Stimulated activated naive B cell treated with anti-CD40 and anti-IgM and Interleukin-4, amounts not matched to agents 10 μg/mL and 1 μg/mL and 100 μg/mL, for 72 hours (primary cell): ENCODE results near the gene DCAF17.
"Not testable (repeated sequence)": the region's sequence is repeated elsewhere in the genome, so short reads cannot be mapped to it uniquely, and the experiment has no call there.

Source experiments
- ATAC-seq, 2 donors: fragments of 150-1000 bp; cut with Tn5 transposase; replicated peaks; 2 replicates each; pipeline ENCODE4 v1.10.0; 2021; ENCODE audit warnings: moderate library complexity in 1 of 2
- DNase-seq: peaks from one replicate; pipeline ENCODE4 v3.0.0; 2021
- H3K27ac Mint-ChIP-seq: one replicate; pipeline ENCODE4 v1.8.0; 2022; ENCODE audit warnings: mild to moderate bottlenecking, mixed read lengths
- H3K27me3 Mint-ChIP-seq, 2 donors: one replicate each; pipeline ENCODE4 v1.8.0; 2022; ENCODE audit warnings: mixed read lengths in 2 of 2
- H3K36me3 Mint-ChIP-seq, 2 donors: one replicate each; pipeline ENCODE4 v1.8.0; 2022; ENCODE audit warnings: mixed read lengths in 2 of 2, mild to moderate bottlenecking in 1 of 2
- H3K4me1 Mint-ChIP-seq, 2 donors: one replicate each; pipeline ENCODE4 v1.8.0; 2022; ENCODE audit warnings: mixed read lengths in 2 of 2, mild to moderate bottlenecking in 1 of 2
- H3K4me3 Mint-ChIP-seq, 2 donors: one replicate each; pipeline ENCODE4 v1.8.0; 2022; ENCODE audit warnings: mild to moderate bottlenecking in 2 of 2, mixed read lengths in 2 of 2, moderate library complexity in 1 of 2
- H3K9me3 Mint-ChIP-seq, 2 donors: one replicate each; pipeline ENCODE4 v1.8.0; 2022; ENCODE audit warnings: mixed read lengths in 2 of 2, mild to moderate bottlenecking in 1 of 2

The DCAF17 gene

DNA sequence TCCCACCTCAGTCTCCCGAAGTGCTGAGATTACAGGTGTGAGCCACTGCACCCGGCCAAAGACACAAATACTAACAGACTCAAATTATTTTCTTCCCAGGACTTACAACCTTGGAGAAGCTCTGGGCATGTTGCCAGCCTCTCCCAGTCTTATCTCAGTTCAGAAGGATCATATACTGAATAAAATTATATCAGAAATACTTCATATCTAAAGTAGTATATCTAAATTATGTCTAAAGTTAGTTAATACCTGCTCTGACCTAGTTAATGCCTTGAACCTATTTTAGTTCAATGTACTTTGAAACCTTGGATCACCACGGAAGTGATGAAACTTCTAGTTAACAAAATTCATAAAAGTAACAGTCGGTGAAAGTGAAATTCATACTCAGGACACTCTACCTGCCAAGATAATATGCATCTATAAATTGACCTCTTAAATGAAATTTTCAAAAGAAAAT is 53.8 kb downstream of the DCAF17 start:
- ATAC-seq, result no peak
- H3K4me3 Mint-ChIP-seq, result no peak overlapping the region
- H3K27ac Mint-ChIP-seq, result no peak overlapping the region

DNA sequence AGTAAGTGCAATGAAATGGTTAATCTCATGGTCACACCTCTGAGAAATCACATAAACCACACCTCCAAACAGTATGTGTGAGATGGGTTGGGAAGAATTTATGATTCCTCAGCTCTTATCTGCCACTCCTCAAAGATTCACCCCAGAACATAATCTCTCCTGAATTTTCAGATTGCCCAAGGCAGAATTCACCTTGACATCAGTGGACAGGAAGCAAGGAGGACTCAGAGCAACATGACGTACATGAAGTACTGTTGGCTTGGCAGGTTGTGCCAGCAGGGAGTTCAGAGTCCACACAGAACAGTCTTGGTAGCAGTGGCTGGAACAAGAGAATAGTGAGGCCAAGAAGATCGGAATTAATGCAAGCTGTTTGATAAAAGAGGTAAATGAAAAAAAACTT is 56.6 kb downstream of the DCAF17 start:
- no peak for DNase-seq
- Mint-ChIP-seq H3K27ac (no peak overlapping the region), H3K36me3 (peaks cover 20 to 35% of the 10 kb centered on the region in 2 donors), H3K9me3 (peaks cover 3 to 4% of the 10 kb centered on the region in 2 donors), H3K4me1 (no peaks in the 10 kb centered on the region), H3K27me3 (no peaks in the 10 kb centered on the region), H3K4me3 (no peak overlapping the region)
- ATAC-seq, result no peak

More for the DNA sequence above, 53.8 kb downstream of the DCAF17 start:
- no peak for DNase-seq
- H3K36me3 Mint-ChIP-seq, result peaks cover 29 to 50% of the 10 kb centered on the region in 2 donors
- H3K9me3 Mint-ChIP-seq, result peaks cover 3 to 4% of the 10 kb centered on the region in 2 donors
- no peaks in the 10 kb centered on the region for H3K4me1 Mint-ChIP-seq
- no peaks in the 10 kb centered on the region for H3K27me3 Mint-ChIP-seq

DNA sequence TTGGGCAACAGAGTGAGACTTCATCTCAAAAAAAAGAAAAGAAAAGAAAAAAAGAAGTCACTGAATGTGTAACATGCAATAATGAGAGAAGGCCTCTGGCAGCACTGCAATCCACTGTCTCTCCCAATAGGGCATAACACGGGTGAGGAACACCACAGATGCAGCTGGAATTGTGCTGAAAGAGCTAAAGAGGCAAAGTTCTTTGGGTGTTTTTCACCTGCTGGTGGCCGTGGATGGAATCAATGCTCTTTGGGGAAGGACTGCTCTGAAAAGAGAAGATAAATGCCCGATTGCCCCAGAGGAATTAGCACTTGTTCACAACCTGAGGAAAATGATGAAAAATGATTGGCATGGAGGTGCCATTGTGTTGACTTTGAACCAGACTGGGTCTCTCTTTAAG is 57.3 kb downstream of the DCAF17 start:
- Mint-ChIP-seq H3K4me3 (no peak overlapping the region), H3K36me3 (peaks cover 21 to 34% of the 10 kb centered on the region in 2 donors), H3K27ac (no peak overlapping the region), H3K27me3 (no peaks in the 10 kb centered on the region), H3K9me3 (peaks cover 3 to 5% of the 10 kb centered on the region in 2 donors), H3K4me1 (no peaks in the 10 kb centered on the region)
- no peak for ATAC-seq
- DNase-seq, result no peak

DNA sequence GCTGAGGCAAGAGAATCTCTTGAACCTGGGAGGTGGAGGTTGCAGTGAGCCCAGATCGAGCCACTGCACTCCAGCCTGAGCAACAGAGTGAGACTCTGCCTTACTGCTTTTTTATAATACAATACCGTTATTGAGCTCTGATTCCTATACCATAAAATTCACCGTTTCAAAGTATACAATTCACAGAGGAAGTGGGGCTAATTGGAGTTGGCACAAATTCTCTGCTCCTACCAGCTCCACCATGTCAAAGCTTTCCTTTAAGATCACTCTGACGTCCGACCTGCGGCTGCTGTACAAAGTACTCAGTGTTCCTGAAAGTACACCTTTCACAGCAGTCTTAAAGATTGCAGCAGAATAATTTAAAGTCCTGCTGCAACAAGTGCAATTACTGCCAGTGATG is 58.6 kb downstream of the DCAF17 start:
- Mint-ChIP-seq H3K9me3 (peaks cover 6 to 7% of the 10 kb centered on the region in 2 donors), H3K27ac (no peak overlapping the region), H3K4me3 (no peak overlapping the region), H3K4me1 (no peaks in the 10 kb centered on the region), H3K27me3 (no peaks in the 10 kb centered on the region), H3K36me3 (peaks cover 25 to 36% of the 10 kb centered on the region in 2 donors)
- DNase-seq (no peak), ATAC-seq (no peak)

DNA sequence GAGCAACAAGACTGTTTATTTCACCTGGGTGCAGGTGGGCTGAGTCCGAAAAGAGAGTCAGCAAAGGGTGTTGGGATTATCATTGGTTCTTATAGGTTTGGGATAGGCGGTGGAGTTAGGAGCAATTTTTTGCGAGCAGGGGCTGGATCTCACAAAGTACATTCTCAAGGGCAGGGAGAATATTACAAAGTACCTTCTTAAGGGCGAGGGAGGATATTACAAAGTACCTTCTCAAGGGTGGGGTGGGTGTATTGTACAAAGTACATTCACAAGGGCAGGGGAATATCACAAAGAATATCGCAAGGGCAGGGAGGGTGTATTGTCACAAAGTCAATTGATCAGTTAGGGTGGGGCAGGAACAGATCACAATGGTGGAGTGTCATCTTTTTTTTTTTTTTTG is 63.6 kb downstream of the DCAF17 start:
- not testable (repeated sequence) for DNase-seq, H3K27ac Mint-ChIP-seq, ATAC-seq, H3K4me3 Mint-ChIP-seq, H3K9me3 Mint-ChIP-seq, H3K27me3 Mint-ChIP-seq, H3K4me1 Mint-ChIP-seq
- H3K36me3 Mint-ChIP-seq, result peaks cover 11 to 13% of the 10 kb centered on the region in 2 donors

DNA sequence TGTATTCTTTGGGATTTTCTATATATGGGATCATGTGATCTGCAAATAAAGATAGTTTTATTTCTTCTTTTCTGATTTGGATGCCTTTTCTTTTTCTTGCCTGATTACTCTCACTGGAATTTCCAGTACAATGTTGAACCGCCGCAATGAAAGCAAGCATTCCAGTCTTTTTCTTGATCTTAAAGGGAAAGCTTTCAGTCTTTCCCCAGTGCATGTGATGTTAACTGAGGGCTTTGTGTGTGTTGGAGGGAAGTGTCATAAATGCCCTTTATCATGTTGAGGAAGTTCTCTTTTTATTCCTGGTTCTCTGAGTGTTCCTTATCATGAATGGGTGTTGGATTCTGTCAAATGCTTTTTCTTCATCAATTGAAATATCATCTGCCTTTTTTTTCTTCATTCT is 71.3 kb downstream of the DCAF17 start:
- no peak for DNase-seq
- H3K36me3 Mint-ChIP-seq, result peaks cover 0 to 6% of the 10 kb centered on the region in 2 donors

DNA sequence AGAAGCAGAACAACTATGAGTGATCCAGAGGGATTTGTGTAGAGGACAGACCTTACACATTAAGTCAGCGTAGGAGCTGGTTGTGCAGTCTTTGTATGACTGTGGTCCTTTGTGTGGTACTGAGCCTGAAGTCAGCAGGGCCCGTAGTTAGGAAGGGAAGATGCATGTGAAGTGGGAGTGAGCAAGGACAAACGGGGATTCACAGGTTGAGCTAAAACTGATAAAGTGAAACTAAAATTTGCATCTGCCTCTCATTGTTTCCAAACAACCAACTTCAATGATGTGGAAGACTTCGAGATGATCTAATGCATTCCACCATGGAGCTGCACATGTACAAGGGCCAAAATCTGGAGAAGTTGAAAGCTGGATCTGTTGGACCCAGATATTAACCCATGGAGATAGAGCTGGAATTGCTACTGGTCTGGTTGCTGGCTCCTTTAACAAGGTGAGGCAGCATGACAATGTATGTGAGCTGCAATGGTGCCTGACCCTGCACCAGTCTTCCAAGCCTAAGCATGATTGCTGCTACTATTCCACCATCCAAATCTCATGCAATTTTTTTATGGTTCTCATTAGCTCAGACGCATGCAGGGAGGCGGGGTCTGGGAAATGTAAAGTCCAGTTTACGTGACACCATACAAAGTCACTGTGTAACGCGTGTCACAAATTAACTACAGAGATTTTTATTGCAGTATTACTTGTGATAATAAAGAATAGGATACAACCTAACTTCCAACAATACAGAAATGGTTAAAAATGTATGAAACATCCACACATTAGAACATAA is 76.1 kb downstream of the DCAF17 start:
- H3K27ac Mint-ChIP-seq, result no peak overlapping the region

More for the DNA sequence above, 71.3 kb downstream of the DCAF17 start:
- Mint-ChIP-seq H3K4me3 (no peak overlapping the region), H3K4me1 (peaks cover 2 to 8% of the 10 kb centered on the region in 2 donors), H3K9me3 (no peaks in the 10 kb centered on the region), H3K27me3 (no peaks in the 10 kb centered on the region), H3K27ac (no peak overlapping the region)
- no peak for ATAC-seq

DNA sequence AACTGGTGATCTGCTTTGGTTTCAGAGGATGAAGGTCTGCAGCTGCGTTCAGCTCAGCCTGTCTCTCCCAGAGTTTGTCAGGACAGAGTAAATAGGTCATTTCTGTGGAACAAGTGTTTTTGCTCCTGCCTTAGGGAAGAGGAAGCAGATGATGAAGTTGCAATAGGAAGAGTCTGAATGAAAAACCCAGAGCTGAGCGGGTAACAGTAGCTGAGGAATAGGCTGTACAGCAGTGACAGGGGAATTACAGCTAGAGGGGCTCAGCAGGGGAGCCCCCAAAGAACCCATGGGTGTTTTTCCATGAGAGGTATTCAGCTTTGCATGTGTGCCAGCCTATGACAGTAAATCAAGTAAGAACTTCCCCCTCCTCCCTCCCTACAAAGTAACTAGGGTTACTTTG is 78.0 kb downstream of the DCAF17 start:
- H3K4me1 Mint-ChIP-seq, result peaks cover 15 to 30% of the 10 kb centered on the region in 2 donors
- no peak for DNase-seq
- H3K27ac Mint-ChIP-seq, result no peak overlapping the region
- H3K4me3 Mint-ChIP-seq, result peak overlapping the region in 1 of 2 donors; percentile 11
- ATAC-seq, result peak; percentile 15 to 23
- no peaks in the 10 kb centered on the region for H3K9me3 Mint-ChIP-seq
- peaks cover 0 to 7% of the 10 kb centered on the region in 2 donors for H3K27me3 Mint-ChIP-seq
- H3K36me3 Mint-ChIP-seq, result peaks cover 0 to 4% of the 10 kb centered on the region in 2 donors

More for the DNA sequence above, 76.1 kb downstream of the DCAF17 start:
- H3K27me3 Mint-ChIP-seq, result no peaks in the 10 kb centered on the region
- no peak overlapping the region for H3K4me3 Mint-ChIP-seq
- H3K4me1 Mint-ChIP-seq, result peaks cover 15 to 30% of the 10 kb centered on the region in 2 donors
- peaks cover 0 to 6% of the 10 kb centered on the region in 2 donors for H3K36me3 Mint-ChIP-seq
- peak in 1 of 2 donors; percentile 50 for ATAC-seq
- H3K9me3 Mint-ChIP-seq, result no peaks in the 10 kb centered on the region
- no peak for DNase-seq

DNA sequence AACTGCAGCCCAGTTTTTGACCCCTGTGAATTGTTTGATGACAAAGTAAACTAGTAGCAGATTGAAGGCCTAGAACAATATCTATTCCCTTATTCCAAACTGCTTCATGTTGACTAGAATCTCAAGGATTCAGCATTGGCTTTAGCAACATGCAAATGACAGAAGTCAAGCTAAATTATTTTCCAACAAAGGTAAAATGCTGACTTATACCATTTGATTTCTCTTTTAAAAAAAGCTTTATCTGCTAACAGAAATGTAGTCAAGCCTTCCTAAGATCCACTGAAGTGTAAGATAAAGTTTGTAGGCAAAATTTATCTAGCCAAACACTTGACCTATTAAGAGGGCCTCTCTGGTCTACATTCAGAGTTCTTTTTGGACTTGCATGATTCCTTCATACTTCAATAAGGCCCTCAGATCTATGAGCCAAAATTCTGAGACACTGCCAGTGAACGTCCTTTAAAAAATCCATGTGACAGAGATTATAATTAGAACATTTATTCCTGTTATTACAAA is 78.7 kb downstream of the DCAF17 start:
- peaks cover 15 to 30% of the 10 kb centered on the region in 2 donors for H3K4me1 Mint-ChIP-seq
- peaks cover 2 to 4% of the 10 kb centered on the region in 2 donors for H3K36me3 Mint-ChIP-seq
- peaks cover 0 to 7% of the 10 kb centered on the region in 2 donors for H3K27me3 Mint-ChIP-seq
- no peak overlapping the region for H3K27ac Mint-ChIP-seq
- no peak for ATAC-seq
- H3K4me3 Mint-ChIP-seq, result no peak overlapping the region
- no peaks in the 10 kb centered on the region for H3K9me3 Mint-ChIP-seq
- DNase-seq, result no peak

DNA sequence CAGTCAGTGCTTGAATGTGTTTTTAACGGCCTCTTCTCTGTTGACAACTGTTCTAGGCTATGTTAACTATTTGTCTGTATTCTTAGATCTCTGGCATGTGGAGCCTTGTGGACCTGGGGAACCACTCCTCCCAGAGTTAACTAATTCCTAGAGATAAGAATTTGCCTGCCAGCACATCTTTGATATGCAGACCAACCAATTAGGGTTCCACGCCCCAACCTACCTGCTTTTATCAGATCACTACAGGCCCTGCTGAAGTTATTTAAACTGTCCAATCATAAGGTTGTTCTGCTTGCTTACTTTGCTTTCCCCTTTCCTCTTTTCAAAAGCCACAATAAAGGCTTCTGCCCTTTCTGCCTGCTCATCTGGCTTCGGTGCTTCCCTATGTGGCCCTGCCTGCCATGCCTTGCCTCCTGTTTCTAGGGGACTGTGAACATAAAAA is 79.7 kb downstream of the DCAF17 start:
- Mint-ChIP-seq H3K27me3 (peaks cover 1 to 10% of the 10 kb centered on the region in 2 donors), H3K4me3 (peak overlapping the region in 1 of 2 donors; percentile 3), H3K9me3 (no peaks in the 10 kb centered on the region), H3K27ac (peak overlapping the region; percentile 37), H3K4me1 (peaks cover 15 to 30% of the 10 kb centered on the region in 2 donors), H3K36me3 (peaks cover 3 to 7% of the 10 kb centered on the region in 2 donors)
- ATAC-seq (peak; percentile 95 to 96), DNase-seq (peak; percentile 36)

DNA sequence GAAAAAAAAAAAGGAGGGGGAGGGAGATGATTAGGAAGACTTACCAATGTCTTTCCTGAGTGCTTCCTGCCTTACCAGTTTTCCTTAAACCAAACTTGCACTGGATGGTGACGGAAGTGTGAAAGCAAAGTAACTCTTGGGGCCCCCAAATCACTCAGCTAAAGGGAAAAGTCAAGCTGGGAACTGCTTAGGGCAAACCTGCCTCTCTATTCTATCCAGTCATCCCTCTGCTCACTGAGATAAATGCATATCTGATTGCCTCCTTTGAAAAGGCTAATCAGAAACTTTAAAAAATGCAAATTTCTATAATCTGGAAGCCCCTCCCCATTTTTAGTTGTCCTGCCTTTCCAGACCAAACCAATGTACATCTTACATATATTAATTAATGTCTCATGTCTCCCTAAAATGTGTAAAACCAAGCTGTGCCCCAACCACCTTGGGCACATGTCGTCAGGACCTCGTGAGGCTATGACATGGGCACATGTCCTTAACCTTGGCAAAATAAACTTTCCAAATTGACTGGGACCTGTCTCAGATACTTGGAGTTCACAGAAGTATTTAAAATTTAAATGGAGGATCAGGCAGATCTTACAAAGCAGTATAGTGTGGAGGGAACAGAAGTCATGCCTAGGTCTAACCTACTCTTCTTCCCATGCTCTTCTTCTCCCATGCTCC is 81.0 kb downstream of the DCAF17 start:
- no peak for DNase-seq
- ATAC-seq, result no peak
- H3K4me1 Mint-ChIP-seq, result peaks cover 12 to 25% of the 10 kb centered on the region in 2 donors
- H3K27me3 Mint-ChIP-seq, result peaks cover 14 to 20% of the 10 kb centered on the region in 2 donors
- no peaks in the 10 kb centered on the region for H3K9me3 Mint-ChIP-seq
- H3K36me3 Mint-ChIP-seq, result peaks cover 3 to 7% of the 10 kb centered on the region in 2 donors
- no peak overlapping the region for H3K27ac Mint-ChIP-seq
- H3K4me3 Mint-ChIP-seq, result no peak overlapping the region

DNA sequence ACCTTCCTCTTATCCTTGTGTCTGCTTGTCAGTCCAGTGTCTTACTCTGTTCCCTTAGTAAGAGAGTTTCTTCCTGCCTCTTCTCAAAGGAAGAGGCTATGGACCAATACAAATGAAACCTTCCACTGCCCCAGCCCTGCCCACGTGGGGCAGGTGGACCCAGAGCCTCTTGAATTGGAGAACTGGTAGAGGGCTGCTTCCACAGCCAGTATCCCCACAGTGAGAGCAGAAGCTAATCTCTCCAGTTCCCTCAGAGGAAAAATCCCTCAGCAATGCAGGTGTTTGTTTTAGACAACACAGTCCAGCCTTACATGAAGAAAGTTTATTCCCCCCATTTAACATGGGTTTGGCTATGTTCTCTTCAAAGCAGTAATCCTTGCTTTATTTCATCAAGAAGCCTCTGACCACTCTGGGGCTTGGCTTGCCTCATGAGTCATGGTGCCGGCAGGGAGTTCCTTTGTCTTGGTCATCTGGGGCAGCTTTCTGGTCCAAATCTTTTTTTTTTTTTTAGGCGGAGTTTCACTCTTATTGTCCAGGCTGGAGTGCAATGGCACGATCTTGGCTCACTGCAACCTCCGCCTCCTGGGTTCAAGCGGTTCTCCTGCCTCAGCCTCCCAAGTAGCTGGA is 81.8 kb downstream of the DCAF17 start:
- Mint-ChIP-seq H3K36me3 (peaks cover 3 to 7% of the 10 kb centered on the region in 2 donors), H3K4me3 (no peak overlapping the region), H3K27me3 (peaks cover 21 to 22% of the 10 kb centered on the region in 2 donors), H3K4me1 (peaks cover 12 to 22% of the 10 kb centered on the region in 2 donors), H3K27ac (peak overlapping the region; percentile 31), H3K9me3 (no peaks in the 10 kb centered on the region)
- DNase-seq, result no peak
- ATAC-seq, result no peak

DNA sequence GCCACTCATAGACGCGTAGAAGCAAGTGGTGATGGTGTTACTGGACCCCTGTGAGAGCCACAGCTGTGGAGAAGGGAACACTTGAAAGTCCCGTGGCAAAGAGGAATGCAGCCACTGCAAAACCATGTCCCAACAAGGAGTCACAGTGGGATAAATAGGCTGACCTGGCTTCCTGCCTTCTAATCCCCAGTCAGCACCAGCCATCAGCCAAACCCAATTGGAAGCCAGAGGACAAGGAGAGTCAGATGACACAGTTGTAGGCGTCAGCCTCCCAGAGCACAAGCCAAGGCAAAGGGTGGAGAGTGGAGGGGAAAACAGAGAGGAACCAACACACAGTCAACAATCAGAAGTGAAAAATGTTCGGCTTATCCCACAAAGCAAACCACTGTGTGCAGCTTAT is 82.8 kb downstream of the DCAF17 start:
- Mint-ChIP-seq H3K4me3 (no peak overlapping the region), H3K4me1 (peaks cover 8 to 15% of the 10 kb centered on the region in 2 donors), H3K9me3 (no peaks in the 10 kb centered on the region), H3K36me3 (peaks cover 3 to 7% of the 10 kb centered on the region in 2 donors), H3K27ac (no peak overlapping the region), H3K27me3 (peaks cover 25 to 32% of the 10 kb centered on the region in 2 donors)
- ATAC-seq (no peak), DNase-seq (no peak)

DNA sequence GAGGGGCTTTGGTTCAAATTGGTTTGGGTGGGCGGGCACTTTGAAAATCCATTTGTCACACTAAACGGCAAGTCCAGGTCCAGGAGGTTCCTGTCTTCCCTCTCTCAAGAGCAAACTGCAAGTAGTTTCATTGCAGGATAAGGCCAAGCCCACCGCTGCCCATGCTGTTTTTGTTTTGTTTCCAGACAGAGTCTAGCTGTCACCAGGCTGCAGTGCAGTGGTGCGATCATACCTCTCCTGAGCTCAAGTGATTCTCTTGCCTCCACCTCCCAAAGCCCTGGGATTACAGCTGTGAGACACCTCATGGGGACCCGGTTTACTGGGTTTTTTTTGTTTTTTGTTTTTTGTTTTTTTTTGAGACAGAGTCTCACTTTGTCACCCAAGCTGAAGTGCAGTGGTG is 86.4 kb downstream of the DCAF17 start:
- Mint-ChIP-seq H3K9me3 (no peaks in the 10 kb centered on the region), H3K27ac (no peak overlapping the region), H3K36me3 (peaks cover 3 to 7% of the 10 kb centered on the region in 2 donors), H3K4me3 (no peak overlapping the region), H3K4me1 (peaks cover 5 to 13% of the 10 kb centered on the region in 2 donors), H3K27me3 (peaks cover 39 to 66% of the 10 kb centered on the region in 2 donors)
- ATAC-seq, result no peak
- no peak for DNase-seq
